Liver (tissue), 9 donors: ENCODE data around the gene SULT1C4. TPM values are rescaled to one million over a fixed set of nuclear protein-coding genes. Genes with fewer than 3 reads are reported as not detected.

Source experiments
- DNase-seq: peaks from one replicate; pipeline ENCODE4 v3.0.0-alpha.2; 2017; ENCODE audit warnings: low spot score
- H3K27ac ChIP-seq, 2 donors: one replicate each; pipeline ENCODE4 v1.7.0; 2013; ENCODE audit warnings: inconsistent platforms in 2 of 2, low read length in 2 of 2, control low read depth in 1 of 2, low read depth in 1 of 2, mild to moderate bottlenecking in 1 of 2
- H3K27me3 ChIP-seq, 4 donors: one replicate each; pipeline versions ENCODE4 v1.6.1 to v1.7.0; 2013; ENCODE audit warnings: low read length in 3 of 4, inconsistent platforms in 1 of 4, mild to moderate bottlenecking in 1 of 4, moderate library complexity in 1 of 4; ENCODE audit not compliant: control insufficient read depth in 4 of 4, insufficient read depth in 4 of 4
- H3K36me3 ChIP-seq, 4 donors: one replicate each; pipeline versions ENCODE4 v1.6.1 to v1.7.0; 2013; ENCODE audit warnings: low read length in 3 of 4, mild to moderate bottlenecking in 3 of 4, low read depth in 1 of 4, moderate library complexity in 1 of 4; ENCODE audit not compliant: control insufficient read depth in 4 of 4, insufficient read depth in 3 of 4
- H3K4me1 ChIP-seq, 4 donors: one replicate each; pipeline versions ENCODE4 v1.6.1 to v1.7.0; 2013; ENCODE audit warnings: low read length in 3 of 4, mild to moderate bottlenecking in 3 of 4, moderate library complexity in 1 of 4; ENCODE audit not compliant: control insufficient read depth in 4 of 4, insufficient read depth in 4 of 4
- H3K4me3 ChIP-seq, 3 donors: one replicate each; pipeline versions ENCODE4 v1.6.1 to v1.7.0; 2013; ENCODE audit warnings: low read length in 3 of 3, control low read depth in 1 of 3, low read depth in 1 of 3, mild to moderate bottlenecking in 1 of 3
- H3K9ac ChIP-seq, 2 donors: one replicate each; pipeline ENCODE4 v1.7.0; 2013; ENCODE audit warnings: low read length in 2 of 2, mild to moderate bottlenecking in 2 of 2, moderate library complexity in 2 of 2, control low read depth in 1 of 2, low read depth in 1 of 2
- H3K9me3 ChIP-seq, 4 donors: one replicate each; pipeline versions ENCODE4 v1.6.1 to v1.7.0; 2013; ENCODE audit warnings: low read length in 3 of 4; ENCODE audit not compliant: control insufficient read depth in 4 of 4
- EGR1 ChIP-seq, 2 donors: IDR thresholded peaks; 2 replicates each; pipeline ENCODE4 v1.6.1; 2016 to 2018; ENCODE audit warnings: antibody characterized with exemption in 2 of 2, low read depth in 2 of 2
- FOXA1 ChIP-seq: IDR thresholded peaks from 2 replicates; pipeline ENCODE4 v1.6.1; 2016; ENCODE audit warnings: antibody characterized with exemption
- FOXA2 ChIP-seq: IDR thresholded peaks from 2 replicates; pipeline ENCODE4 v1.6.1; 2016; ENCODE audit warnings: antibody characterized with exemption
- GABPA ChIP-seq, 2 donors: IDR thresholded peaks in 1 of 2; conservative IDR thresholded peaks in 1 of 2; 2 replicates each; pipeline ENCODE4 v1.6.1; 2016; ENCODE audit warnings: antibody characterized with exemption in 2 of 2, mild to moderate bottlenecking in 1 of 2, moderate library complexity in 1 of 2
- HNF4A ChIP-seq, 2 donors: conservative IDR thresholded peaks; 2 replicates each; pipeline ENCODE4 v1.6.1; 2016; ENCODE audit warnings: antibody characterized with exemption in 2 of 2, mild to moderate bottlenecking in 2 of 2
- HNF4G ChIP-seq: IDR thresholded peaks from 2 replicates; pipeline ENCODE4 v1.6.1; 2016; ENCODE audit warnings: antibody characterized with exemption
- JUND ChIP-seq, 2 donors: IDR thresholded peaks; 2 replicates each; pipeline ENCODE4 v1.6.1; 2016; ENCODE audit warnings: antibody characterized with exemption in 2 of 2
- NR2F2 ChIP-seq: IDR thresholded peaks from 2 replicates; pipeline ENCODE4 v1.6.1; 2016; ENCODE audit warnings: antibody characterized with exemption
- RXRA ChIP-seq, 2 donors: IDR thresholded peaks; 2 replicates each; pipeline ENCODE4 v1.6.1; 2017 to 2018; ENCODE audit warnings: antibody characterized with exemption in 2 of 2, mild to moderate bottlenecking in 1 of 2
- SP1 ChIP-seq: IDR thresholded peaks from 2 replicates; pipeline ENCODE4 v1.6.1; 2018; ENCODE audit warnings: antibody characterized with exemption, mild to moderate bottlenecking
- TAF1 ChIP-seq: conservative IDR thresholded peaks from 2 replicates; pipeline ENCODE4 v1.6.1; 2016; ENCODE audit warnings: antibody characterized with exemption, mild to moderate bottlenecking
- WGBS: extraction: QIAGEN DNeasy Blood & Tissue Kit; methylation state at CpG from one replicate; pipeline ENCODE4 v1.1.7; 2013; 5-methylcytosine and 5-hydroxymethylcytosine counted together
- polyA plus RNA-seq, 2 donors: library from polyadenylated mRNA; stranded (reverse) in 1 of 2; unstranded in 1 of 2; fragments of 200-250 nt in 1 of 2; fragments of >200 nt in 1 of 2; fragmentation: Nextera tagmentation in 1 of 2; extraction: Ambion mirVana in 1 of 2; gene quantifications; one replicate each; pipeline versions ENCODE4 v1.2.1 to v1.2.3, GENCODE V29; 2013 to 2015
- total RNA-seq, 2 donors: library from RNA; depleted of rRNA; stranded (reverse); fragments of >200 nt; gene quantifications; one replicate each; pipeline ENCODE4 v1.2.3, GENCODE V29; 2014
- TF ChIP-seq, protein P1 (sequence below): fragments of 150-350 bp; IDR thresholded peaks from 2 replicates; pipeline ENCODE4 v1.5.1; 2017; ENCODE audit warnings: improper control_type of control experiment, low read depth, low read length; ENCODE audit not compliant: missing input control
- TF ChIP-seq, protein P2 (sequence below): IDR thresholded peaks from 2 replicates; pipeline ENCODE4 v1.6.1; 2016; ENCODE audit warnings: antibody characterized with exemption
- TF ChIP-seq, protein P3 (sequence below): IDR thresholded peaks from 2 replicates; pipeline ENCODE4 v1.6.1; 2016; ENCODE audit warnings: antibody characterized with exemption
- donor health status: healthy.
- donor health status: healthy.
- donor health status: healthy.
- donor health status: healthy.
- donor health status: healthy.

The SULT1C4 gene
- total and polyA plus RNA-seq, 4 donors = 1.0 to 12.8 (median 1.3) TPM

DNA sequence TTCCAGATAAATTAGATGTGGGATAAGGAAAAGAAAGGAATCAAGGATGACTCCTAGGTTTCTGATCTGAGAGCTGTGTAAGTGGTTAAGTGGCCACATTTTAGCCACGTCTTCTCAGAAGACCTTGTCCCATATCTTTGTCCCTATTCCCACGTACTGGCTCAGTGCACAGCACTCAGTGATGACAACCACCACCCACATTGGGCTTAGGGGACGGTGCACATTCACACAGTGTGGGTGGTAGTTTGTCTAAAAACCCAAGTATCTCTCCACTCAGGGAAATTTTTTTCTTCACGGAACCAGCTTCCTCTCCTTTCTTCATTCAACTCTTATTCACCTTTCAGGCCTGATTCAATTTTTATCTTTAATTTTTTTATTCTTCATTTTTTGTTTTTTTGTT, 40.7 kb downstream of the SULT1C4 start:
- Histone ChIP-seq H3K4me1 (no peaks in the 10 kb centered on the region), H3K9ac (no peak overlapping the region), H3K27ac (no peak overlapping the region), H3K27me3 (no peaks in the 10 kb centered on the region), H3K36me3 (no peaks in the 10 kb centered on the region), H3K9me3 (no peaks in the 10 kb centered on the region), H3K4me3 (no peak overlapping the region)
- no peak for DNase-seq
- TF ChIP-seq GABPA (IDR thresholded peaks at IDR 0.05 in 1 of 2, conservative IDR thresholded peaks at IDR 0.05 in 1 of 2) (no peak), TAF1 (no peak), EGR1 (IDR thresholded peaks at IDR 0.05; ENCODE audit: low read depth in 2 of 2) (no peak), HNF4A (conservative IDR thresholded peaks at IDR 0.05) (no peak), FOXA2 (no peak), RXRA (IDR thresholded peaks at IDR 0.05) (no peak)
- TF ChIP-seq, protein P1, sequence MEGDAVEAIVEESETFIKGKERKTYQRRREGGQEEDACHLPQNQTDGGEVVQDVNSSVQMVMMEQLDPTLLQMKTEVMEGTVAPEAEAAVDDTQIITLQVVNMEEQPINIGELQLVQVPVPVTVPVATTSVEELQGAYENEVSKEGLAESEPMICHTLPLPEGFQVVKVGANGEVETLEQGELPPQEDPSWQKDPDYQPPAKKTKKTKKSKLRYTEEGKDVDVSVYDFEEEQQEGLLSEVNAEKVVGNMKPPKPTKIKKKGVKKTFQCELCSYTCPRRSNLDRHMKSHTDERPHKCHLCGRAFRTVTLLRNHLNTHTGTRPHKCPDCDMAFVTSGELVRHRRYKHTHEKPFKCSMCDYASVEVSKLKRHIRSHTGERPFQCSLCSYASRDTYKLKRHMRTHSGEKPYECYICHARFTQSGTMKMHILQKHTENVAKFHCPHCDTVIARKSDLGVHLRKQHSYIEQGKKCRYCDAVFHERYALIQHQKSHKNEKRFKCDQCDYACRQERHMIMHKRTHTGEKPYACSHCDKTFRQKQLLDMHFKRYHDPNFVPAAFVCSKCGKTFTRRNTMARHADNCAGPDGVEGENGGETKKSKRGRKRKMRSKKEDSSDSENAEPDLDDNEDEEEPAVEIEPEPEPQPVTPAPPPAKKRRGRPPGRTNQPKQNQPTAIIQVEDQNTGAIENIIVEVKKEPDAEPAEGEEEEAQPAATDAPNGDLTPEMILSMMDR = no peak
- WGBS = 85% methylated on average over 4 of the region's 4 CpGs

DNA sequence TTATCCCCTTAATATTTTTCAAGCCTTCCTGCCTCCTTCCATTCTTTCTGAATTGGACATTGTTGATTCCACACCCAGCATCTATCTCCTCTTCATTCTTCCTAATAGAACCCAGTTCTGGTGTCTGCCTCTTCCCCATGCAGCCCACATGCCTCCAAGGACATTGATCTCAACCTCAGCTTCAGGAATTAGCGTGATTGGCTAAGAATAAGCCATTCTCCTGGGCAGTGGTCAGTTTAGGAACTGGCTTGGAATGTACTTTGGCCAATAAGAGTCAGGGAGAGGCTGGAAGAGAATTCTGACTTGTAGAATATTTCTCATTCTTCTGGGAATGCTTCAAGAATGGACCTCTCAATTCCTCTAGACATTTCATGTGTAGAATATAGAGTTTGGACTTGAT, 45.3 kb downstream of the SULT1C4 start:
- TF ChIP-seq TAF1 = no peak
- TF ChIP-seq FOXA1 = no peak
- TF ChIP-seq SP1 = no peak
- TF ChIP-seq HNF4G = no peak
- TF ChIP-seq EGR1 (IDR thresholded peaks at IDR 0.05; ENCODE audit: low read depth in 2 of 2) = no peak
- no peak for DNase-seq

DNA sequence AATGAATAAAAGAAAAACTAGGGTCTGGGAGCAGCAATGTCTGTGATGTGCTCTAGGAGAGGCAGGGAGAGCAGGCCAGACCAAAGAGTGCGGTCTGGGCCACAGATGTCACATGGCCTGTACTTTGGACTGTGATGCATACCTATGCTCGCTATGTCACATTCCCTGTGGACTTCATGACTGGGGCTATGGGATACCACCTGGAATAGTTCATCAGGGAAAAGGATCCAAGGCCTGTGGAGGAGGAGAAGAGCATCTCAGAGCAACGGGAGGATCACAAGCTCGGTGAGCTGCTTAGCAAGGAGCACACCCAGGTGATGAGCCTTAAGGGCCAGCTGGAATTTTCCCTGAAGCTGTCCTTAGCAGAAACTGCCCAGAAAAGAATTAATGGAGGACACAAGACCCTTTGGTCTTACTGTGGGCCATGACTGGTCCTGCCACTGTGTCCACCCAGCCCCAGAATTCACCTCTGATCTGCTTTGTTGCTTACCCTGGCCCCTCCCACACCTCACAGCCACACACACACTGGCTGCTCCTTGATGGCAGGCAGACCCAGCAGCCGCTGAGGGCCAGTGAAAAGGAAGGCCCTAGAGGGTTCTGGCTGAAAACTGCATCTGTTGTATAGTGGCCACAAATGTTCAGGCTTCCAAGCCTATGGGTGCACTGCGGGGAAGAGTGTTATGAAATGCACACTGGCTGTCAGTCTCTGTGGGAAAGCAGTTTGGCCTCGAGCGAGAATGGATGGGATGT, 45.9 kb downstream of the SULT1C4 start:
- no peak overlapping the region for H3K4me3 ChIP-seq
- no peaks in the 10 kb centered on the region for H3K36me3 ChIP-seq
- no peak overlapping the region for H3K27ac ChIP-seq
- no peaks in the 10 kb centered on the region for H3K9me3 ChIP-seq
- TF ChIP-seq, protein P2, sequence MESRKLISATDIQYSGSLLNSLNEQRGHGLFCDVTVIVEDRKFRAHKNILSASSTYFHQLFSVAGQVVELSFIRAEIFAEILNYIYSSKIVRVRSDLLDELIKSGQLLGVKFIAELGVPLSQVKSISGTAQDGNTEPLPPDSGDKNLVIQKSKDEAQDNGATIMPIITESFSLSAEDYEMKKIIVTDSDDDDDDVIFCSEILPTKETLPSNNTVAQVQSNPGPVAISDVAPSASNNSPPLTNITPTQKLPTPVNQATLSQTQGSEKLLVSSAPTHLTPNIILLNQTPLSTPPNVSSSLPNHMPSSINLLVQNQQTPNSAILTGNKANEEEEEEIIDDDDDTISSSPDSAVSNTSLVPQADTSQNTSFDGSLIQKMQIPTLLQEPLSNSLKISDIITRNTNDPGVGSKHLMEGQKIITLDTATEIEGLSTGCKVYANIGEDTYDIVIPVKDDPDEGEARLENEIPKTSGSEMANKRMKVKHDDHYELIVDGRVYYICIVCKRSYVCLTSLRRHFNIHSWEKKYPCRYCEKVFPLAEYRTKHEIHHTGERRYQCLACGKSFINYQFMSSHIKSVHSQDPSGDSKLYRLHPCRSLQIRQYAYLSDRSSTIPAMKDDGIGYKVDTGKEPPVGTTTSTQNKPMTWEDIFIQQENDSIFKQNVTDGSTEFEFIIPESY = no peak
- TF ChIP-seq GABPA (IDR thresholded peaks at IDR 0.05 in 1 of 2, conservative IDR thresholded peaks at IDR 0.05 in 1 of 2) (no peak), JUND (IDR thresholded peaks at IDR 0.05) (no peak), NR2F2 (no peak), FOXA1 (no peak), HNF4A (conservative IDR thresholded peaks at IDR 0.05) (peak; percentile 12 to 17)
- TF ChIP-seq, protein P1 = no peak
- TF ChIP-seq, protein P3, sequence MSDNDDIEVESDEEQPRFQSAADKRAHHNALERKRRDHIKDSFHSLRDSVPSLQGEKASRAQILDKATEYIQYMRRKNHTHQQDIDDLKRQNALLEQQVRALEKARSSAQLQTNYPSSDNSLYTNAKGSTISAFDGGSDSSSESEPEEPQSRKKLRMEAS = no peak
- 91% methylated on average over 8 of the region's 8 CpGs for WGBS
- no peak for DNase-seq
- no peaks in the 10 kb centered on the region for H3K27me3 ChIP-seq
- no peaks in the 10 kb centered on the region for H3K4me1 ChIP-seq
- no peak overlapping the region for H3K9ac ChIP-seq

More for the DNA sequence above, 45.3 kb downstream of the SULT1C4 start:
- H3K9me3 ChIP-seq = no peaks in the 10 kb centered on the region
- H3K36me3 ChIP-seq = no peaks in the 10 kb centered on the region
- H3K27me3 ChIP-seq = no peaks in the 10 kb centered on the region
- WGBS = 87% methylated on average over 1 of the region's 1 CpG
- no peaks in the 10 kb centered on the region for H3K4me1 ChIP-seq
- H3K4me3 ChIP-seq = no peak overlapping the region
- no peak overlapping the region for H3K27ac ChIP-seq
- no peak overlapping the region for H3K9ac ChIP-seq
